WTC11 (cell line): ENCODE results near the gene ANTKMT. TPM values are rescaled to one million over a fixed set of nuclear protein-coding genes. Genes with fewer than 3 reads are reported as not detected.
A peak's percentile ranks its signal among the peaks of the same experiment; 100 is the strongest.

Source experiments
- ELF4 ChIP-seq: sonication (generic); formaldehyde crosslinking; IDR thresholded peaks from 2 replicates; pipeline ENCODE4 v1.8.1; 2022; ENCODE audit warnings: low read depth, mild to moderate bottlenecking, moderate library complexity, missing genetic modification reagents
- EMX1 ChIP-seq: fragments of 250-450 bp; sonication (Bioruptor Pico); IDR thresholded peaks from 2 replicates; pipeline ENCODE4 v1.8.0; 2021; ENCODE audit warnings: mild to moderate bottlenecking
- GRHL2 ChIP-seq: fragments of 250-450 bp; sonication (Bioruptor Pico); IDR thresholded peaks from 2 replicates; pipeline ENCODE4 v1.8.0; 2022; ENCODE audit warnings: mild to moderate bottlenecking, moderate library complexity; ENCODE audit not compliant: insufficient replicate concordance, severe bottlenecking
- GTF2I ChIP-seq: fragments of 250-450 bp; sonication (Bioruptor Pico); conservative IDR thresholded peaks from 2 replicates; pipeline ENCODE4 v1.4.0; 2021; ENCODE audit warnings: mild to moderate bottlenecking
- JAZF1 ChIP-seq: fragments of 250-450 bp; sonication (Bioruptor Pico); IDR thresholded peaks from 2 replicates; pipeline ENCODE4 v1.9.0; 2021; ENCODE audit warnings: moderate library complexity, mild to moderate bottlenecking, inconsistent platforms
- NFE2L1 ChIP-seq: sonication (generic); formaldehyde crosslinking; IDR thresholded peaks from 2 replicates; pipeline ENCODE4 v1.8.1; 2023; ENCODE audit warnings: missing genetic modification reagents
- SMAD3 ChIP-seq: sonication (generic); formaldehyde crosslinking; IDR thresholded peaks from 2 replicates; pipeline ENCODE4 v1.8.0; 2022; ENCODE audit warnings: missing genetic modification reagents, mild to moderate bottlenecking, borderline replicate concordance
- total RNA-seq: library from RNA; stranded (reverse); gene quantifications from 3 replicates; pipeline ENCODE4 v1.2.3, GENCODE V29; 2021
- TF ChIP-seq, protein P1 (sequence below): sonication (generic); formaldehyde crosslinking; IDR thresholded peaks from 2 replicates; pipeline ENCODE4 v1.8.1; 2023; ENCODE audit warnings: mild to moderate bottlenecking, moderate library complexity, missing genetic modification reagents
- TF ChIP-seq, protein P2 (sequence below): fragments of 250-450 bp; sonication (Bioruptor Pico); IDR thresholded peaks from 2 replicates; pipeline ENCODE4 v1.9.0; 2021; ENCODE audit warnings: mild to moderate bottlenecking, borderline replicate concordance
- TF ChIP-seq, protein P3 (sequence below): sonication (generic); formaldehyde crosslinking; IDR thresholded peaks from 2 replicates; pipeline ENCODE4 v1.8.1; 2023; ENCODE audit warnings: mild to moderate bottlenecking, missing genetic modification reagents, moderate library complexity
- TF ChIP-seq, protein P4 (sequence below): sonication (generic); formaldehyde crosslinking; IDR thresholded peaks from 2 replicates; pipeline ENCODE4 v1.8.0; 2023; ENCODE audit warnings: mild to moderate bottlenecking, missing genetic modification reagents
- TF ChIP-seq, protein P5 (sequence below): sonication (generic); formaldehyde crosslinking; IDR thresholded peaks from 2 replicates; pipeline ENCODE4 v1.8.1; 2022; ENCODE audit warnings: low read depth, mild to moderate bottlenecking, moderate library complexity, missing genetic modification reagents, borderline replicate concordance
- TF ChIP-seq, protein P6 (sequence below): sonication (generic); formaldehyde crosslinking; IDR thresholded peaks from 2 replicates; pipeline ENCODE4 v1.8.1; 2022; ENCODE audit warnings: mild to moderate bottlenecking, missing genetic modification reagents, moderate library complexity, borderline replicate concordance
- TF ChIP-seq, protein P7 (sequence below): fragments of 250-450 bp; sonication (Bioruptor Pico); IDR thresholded peaks from 2 replicates; pipeline ENCODE4 v1.8.0; 2021; ENCODE audit warnings: mild to moderate bottlenecking
- TF ChIP-seq, protein P8 (sequence below): sonication (generic); formaldehyde crosslinking; IDR thresholded peaks from 2 replicates; pipeline ENCODE4 v1.8.0; 2022; ENCODE audit warnings: mild to moderate bottlenecking, missing genetic modification reagents
- TF ChIP-seq, protein P9 (sequence below): sonication (generic); formaldehyde crosslinking; IDR thresholded peaks from 2 replicates; pipeline ENCODE4 v1.8.0; 2023; ENCODE audit warnings: missing genetic modification reagents, mild to moderate bottlenecking, borderline replicate concordance

Gene ANTKMT
- total RNA-seq, 1 experiment from 2014 or later, result 40.6 TPM

DNA sequence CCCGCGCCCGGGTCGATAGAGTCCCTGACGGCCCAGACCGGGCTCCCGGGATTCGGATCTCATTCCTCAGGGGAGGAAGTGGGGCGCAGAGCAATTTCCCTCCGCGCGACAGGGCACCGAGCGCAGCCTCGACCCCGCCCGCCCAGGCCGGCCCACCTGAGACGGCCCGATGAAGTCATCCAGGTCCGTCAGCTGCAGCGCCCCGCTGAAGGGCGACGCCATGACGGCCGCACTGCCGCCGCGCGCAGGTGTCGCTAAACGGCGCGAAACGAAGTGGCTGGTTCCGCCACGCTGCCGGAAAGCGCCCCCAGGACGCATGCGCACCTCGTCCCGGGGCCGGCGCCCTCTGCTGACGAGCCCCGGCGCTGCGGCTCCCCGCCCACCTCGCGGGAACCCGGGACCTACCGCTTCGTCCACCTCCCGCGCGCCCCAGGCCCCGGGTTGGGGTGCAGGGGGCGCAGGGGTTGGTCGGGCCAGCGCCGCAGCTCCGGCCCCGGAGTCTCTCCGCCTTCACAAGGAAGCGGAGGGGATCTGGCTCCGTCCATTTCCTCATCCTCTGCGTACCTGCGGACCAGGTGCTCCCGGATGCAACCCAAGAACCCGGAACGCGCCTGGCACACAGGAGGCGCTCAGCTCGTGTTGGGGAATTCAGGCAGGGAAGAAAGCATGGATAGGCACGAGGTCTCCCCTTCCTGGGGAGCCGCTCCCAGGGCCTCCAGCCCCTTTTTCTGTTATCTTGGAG is 20.0 kb downstream of the ANTKMT start, which contains the start of gene CIAO3 (continued):
- TF ChIP-seq, protein P1, sequence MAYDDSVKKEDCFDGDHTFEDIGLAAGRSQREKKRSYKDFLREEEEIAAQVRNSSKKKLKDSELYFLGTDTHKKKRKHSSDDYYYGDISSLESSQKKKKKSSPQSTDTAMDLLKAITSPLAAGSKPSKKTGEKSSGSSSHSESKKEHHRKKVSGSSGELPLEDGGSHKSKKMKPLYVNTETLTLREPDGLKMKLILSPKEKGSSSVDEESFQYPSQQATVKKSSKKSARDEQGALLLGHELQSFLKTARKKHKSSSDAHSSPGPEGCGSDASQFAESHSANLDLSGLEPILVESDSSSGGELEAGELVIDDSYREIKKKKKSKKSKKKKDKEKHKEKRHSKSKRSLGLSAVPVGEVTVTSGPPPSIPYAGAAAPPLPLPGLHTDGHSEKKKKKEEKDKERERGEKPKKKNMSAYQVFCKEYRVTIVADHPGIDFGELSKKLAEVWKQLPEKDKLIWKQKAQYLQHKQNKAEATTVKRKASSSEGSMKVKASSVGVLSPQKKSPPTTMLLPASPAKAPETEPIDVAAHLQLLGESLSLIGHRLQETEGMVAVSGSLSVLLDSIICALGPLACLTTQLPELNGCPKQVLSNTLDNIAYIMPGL, result peak; percentile 98
- TF ChIP-seq, protein P2, sequence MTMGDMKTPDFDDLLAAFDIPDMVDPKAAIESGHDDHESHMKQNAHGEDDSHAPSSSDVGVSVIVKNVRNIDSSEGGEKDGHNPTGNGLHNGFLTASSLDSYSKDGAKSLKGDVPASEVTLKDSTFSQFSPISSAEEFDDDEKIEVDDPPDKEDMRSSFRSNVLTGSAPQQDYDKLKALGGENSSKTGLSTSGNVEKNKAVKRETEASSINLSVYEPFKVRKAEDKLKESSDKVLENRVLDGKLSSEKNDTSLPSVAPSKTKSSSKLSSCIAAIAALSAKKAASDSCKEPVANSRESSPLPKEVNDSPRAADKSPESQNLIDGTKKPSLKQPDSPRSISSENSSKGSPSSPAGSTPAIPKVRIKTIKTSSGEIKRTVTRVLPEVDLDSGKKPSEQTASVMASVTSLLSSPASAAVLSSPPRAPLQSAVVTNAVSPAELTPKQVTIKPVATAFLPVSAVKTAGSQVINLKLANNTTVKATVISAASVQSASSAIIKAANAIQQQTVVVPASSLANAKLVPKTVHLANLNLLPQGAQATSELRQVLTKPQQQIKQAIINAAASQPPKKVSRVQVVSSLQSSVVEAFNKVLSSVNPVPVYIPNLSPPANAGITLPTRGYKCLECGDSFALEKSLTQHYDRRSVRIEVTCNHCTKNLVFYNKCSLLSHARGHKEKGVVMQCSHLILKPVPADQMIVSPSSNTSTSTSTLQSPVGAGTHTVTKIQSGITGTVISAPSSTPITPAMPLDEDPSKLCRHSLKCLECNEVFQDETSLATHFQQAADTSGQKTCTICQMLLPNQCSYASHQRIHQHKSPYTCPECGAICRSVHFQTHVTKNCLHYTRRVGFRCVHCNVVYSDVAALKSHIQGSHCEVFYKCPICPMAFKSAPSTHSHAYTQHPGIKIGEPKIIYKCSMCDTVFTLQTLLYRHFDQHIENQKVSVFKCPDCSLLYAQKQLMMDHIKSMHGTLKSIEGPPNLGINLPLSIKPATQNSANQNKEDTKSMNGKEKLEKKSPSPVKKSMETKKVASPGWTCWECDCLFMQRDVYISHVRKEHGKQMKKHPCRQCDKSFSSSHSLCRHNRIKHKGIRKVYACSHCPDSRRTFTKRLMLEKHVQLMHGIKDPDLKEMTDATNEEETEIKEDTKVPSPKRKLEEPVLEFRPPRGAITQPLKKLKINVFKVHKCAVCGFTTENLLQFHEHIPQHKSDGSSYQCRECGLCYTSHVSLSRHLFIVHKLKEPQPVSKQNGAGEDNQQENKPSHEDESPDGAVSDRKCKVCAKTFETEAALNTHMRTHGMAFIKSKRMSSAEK (CRISPR knock-in tag), result no peak
- TF ChIP-seq, protein P3, sequence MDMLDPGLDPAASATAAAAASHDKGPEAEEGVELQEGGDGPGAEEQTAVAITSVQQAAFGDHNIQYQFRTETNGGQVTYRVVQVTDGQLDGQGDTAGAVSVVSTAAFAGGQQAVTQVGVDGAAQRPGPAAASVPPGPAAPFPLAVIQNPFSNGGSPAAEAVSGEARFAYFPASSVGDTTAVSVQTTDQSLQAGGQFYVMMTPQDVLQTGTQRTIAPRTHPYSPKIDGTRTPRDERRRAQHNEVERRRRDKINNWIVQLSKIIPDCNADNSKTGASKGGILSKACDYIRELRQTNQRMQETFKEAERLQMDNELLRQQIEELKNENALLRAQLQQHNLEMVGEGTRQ (CRISPR knock-in tag), result peak; percentile 67
- TF ChIP-seq, protein P4, sequence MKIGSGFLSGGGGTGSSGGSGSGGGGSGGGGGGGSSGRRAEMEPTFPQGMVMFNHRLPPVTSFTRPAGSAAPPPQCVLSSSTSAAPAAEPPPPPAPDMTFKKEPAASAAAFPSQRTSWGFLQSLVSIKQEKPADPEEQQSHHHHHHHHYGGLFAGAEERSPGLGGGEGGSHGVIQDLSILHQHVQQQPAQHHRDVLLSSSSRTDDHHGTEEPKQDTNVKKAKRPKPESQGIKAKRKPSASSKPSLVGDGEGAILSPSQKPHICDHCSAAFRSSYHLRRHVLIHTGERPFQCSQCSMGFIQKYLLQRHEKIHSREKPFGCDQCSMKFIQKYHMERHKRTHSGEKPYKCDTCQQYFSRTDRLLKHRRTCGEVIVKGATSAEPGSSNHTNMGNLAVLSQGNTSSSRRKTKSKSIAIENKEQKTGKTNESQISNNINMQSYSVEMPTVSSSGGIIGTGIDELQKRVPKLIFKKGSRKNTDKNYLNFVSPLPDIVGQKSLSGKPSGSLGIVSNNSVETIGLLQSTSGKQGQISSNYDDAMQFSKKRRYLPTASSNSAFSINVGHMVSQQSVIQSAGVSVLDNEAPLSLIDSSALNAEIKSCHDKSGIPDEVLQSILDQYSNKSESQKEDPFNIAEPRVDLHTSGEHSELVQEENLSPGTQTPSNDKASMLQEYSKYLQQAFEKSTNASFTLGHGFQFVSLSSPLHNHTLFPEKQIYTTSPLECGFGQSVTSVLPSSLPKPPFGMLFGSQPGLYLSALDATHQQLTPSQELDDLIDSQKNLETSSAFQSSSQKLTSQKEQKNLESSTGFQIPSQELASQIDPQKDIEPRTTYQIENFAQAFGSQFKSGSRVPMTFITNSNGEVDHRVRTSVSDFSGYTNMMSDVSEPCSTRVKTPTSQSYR (CRISPR knock-in tag), result no peak
- TF ChIP-seq, protein P5, sequence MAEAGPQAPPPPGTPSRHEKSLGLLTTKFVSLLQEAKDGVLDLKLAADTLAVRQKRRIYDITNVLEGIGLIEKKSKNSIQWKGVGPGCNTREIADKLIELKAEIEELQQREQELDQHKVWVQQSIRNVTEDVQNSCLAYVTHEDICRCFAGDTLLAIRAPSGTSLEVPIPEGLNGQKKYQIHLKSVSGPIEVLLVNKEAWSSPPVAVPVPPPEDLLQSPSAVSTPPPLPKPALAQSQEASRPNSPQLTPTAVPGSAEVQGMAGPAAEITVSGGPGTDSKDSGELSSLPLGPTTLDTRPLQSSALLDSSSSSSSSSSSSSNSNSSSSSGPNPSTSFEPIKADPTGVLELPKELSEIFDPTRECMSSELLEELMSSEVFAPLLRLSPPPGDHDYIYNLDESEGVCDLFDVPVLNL (CRISPR knock-in tag), result 0 out of 2 replicates have a peak, but pooled peaks have one; percentile 18
- TF ChIP-seq NFE2L1 (CRISPR knock-in tag), result peak; percentile 70; the same call in 1 of the 2 replicates
- TF ChIP-seq GRHL2 (CRISPR knock-in tag), result no peak
- TF ChIP-seq SMAD3, result peak; percentile 22; the same call in 1 of the 2 replicates
- TF ChIP-seq GTF2I (CRISPR knock-in tag), result no peak
- TF ChIP-seq, protein P6, sequence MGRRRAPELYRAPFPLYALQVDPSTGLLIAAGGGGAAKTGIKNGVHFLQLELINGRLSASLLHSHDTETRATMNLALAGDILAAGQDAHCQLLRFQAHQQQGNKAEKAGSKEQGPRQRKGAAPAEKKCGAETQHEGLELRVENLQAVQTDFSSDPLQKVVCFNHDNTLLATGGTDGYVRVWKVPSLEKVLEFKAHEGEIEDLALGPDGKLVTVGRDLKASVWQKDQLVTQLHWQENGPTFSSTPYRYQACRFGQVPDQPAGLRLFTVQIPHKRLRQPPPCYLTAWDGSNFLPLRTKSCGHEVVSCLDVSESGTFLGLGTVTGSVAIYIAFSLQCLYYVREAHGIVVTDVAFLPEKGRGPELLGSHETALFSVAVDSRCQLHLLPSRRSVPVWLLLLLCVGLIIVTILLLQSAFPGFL (CRISPR knock-in tag), result 0 out of 2 replicates have a peak, but pooled peaks have one; percentile 38
- no peak for TF ChIP-seq ELF4 (CRISPR knock-in tag)
- TF ChIP-seq, protein P7, sequence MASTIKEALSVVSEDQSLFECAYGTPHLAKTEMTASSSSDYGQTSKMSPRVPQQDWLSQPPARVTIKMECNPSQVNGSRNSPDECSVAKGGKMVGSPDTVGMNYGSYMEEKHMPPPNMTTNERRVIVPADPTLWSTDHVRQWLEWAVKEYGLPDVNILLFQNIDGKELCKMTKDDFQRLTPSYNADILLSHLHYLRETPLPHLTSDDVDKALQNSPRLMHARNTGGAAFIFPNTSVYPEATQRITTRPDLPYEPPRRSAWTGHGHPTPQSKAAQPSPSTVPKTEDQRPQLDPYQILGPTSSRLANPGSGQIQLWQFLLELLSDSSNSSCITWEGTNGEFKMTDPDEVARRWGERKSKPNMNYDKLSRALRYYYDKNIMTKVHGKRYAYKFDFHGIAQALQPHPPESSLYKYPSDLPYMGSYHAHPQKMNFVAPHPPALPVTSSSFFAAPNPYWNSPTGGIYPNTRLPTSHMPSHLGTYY (CRISPR knock-in tag), result no peak
- no peak for TF ChIP-seq JAZF1
- TF ChIP-seq, protein P8, sequence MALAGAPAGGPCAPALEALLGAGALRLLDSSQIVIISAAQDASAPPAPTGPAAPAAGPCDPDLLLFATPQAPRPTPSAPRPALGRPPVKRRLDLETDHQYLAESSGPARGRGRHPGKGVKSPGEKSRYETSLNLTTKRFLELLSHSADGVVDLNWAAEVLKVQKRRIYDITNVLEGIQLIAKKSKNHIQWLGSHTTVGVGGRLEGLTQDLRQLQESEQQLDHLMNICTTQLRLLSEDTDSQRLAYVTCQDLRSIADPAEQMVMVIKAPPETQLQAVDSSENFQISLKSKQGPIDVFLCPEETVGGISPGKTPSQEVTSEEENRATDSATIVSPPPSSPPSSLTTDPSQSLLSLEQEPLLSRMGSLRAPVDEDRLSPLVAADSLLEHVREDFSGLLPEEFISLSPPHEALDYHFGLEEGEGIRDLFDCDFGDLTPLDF (CRISPR knock-in tag), result no peak; the same call in 1 of the 2 replicates
- no peak for TF ChIP-seq EMX1 (CRISPR knock-in tag)
- TF ChIP-seq, protein P9, sequence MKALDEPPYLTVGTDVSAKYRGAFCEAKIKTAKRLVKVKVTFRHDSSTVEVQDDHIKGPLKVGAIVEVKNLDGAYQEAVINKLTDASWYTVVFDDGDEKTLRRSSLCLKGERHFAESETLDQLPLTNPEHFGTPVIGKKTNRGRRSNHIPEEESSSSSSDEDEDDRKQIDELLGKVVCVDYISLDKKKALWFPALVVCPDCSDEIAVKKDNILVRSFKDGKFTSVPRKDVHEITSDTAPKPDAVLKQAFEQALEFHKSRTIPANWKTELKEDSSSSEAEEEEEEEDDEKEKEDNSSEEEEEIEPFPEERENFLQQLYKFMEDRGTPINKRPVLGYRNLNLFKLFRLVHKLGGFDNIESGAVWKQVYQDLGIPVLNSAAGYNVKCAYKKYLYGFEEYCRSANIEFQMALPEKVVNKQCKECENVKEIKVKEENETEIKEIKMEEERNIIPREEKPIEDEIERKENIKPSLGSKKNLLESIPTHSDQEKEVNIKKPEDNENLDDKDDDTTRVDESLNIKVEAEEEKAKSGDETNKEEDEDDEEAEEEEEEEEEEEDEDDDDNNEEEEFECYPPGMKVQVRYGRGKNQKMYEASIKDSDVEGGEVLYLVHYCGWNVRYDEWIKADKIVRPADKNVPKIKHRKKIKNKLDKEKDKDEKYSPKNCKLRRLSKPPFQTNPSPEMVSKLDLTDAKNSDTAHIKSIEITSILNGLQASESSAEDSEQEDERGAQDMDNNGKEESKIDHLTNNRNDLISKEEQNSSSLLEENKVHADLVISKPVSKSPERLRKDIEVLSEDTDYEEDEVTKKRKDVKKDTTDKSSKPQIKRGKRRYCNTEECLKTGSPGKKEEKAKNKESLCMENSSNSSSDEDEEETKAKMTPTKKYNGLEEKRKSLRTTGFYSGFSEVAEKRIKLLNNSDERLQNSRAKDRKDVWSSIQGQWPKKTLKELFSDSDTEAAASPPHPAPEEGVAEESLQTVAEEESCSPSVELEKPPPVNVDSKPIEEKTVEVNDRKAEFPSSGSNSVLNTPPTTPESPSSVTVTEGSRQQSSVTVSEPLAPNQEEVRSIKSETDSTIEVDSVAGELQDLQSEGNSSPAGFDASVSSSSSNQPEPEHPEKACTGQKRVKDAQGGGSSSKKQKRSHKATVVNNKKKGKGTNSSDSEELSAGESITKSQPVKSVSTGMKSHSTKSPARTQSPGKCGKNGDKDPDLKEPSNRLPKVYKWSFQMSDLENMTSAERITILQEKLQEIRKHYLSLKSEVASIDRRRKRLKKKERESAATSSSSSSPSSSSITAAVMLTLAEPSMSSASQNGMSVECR, result peak; percentile 83; the same call in 1 of the 2 replicates
